Measurements from ENCODE around the gene TCF4.

- TF ChIP-seq, protein P1, sequence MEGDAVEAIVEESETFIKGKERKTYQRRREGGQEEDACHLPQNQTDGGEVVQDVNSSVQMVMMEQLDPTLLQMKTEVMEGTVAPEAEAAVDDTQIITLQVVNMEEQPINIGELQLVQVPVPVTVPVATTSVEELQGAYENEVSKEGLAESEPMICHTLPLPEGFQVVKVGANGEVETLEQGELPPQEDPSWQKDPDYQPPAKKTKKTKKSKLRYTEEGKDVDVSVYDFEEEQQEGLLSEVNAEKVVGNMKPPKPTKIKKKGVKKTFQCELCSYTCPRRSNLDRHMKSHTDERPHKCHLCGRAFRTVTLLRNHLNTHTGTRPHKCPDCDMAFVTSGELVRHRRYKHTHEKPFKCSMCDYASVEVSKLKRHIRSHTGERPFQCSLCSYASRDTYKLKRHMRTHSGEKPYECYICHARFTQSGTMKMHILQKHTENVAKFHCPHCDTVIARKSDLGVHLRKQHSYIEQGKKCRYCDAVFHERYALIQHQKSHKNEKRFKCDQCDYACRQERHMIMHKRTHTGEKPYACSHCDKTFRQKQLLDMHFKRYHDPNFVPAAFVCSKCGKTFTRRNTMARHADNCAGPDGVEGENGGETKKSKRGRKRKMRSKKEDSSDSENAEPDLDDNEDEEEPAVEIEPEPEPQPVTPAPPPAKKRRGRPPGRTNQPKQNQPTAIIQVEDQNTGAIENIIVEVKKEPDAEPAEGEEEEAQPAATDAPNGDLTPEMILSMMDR (IDR thresholded peaks at IDR 0.05), result no peak
- TF ChIP-seq POLR2AphosphoS5 (IDR thresholded peaks at IDR 0.05) (no peak), EP300 (IDR thresholded peaks at IDR 0.05) (no peak), POLR2A (IDR thresholded peaks at IDR 0.05) (no peak)
These were observed 134.8 kb downstream of the TCF4 start for GRCh38 chr18:55453186-55453585.

All from sigmoid colon (tissue), 4 donors.